Measurements from ENCODE around the gene TRIM59. TPM values are rescaled to one million over a fixed set of nuclear protein-coding genes. Genes with fewer than 3 reads are reported as not detected.
A peak's percentile ranks its signal among the peaks of the same experiment; 100 is the strongest.

TRIM59 gene
- total and polyA plus RNA-seq, 2 donors (not counting 1 experiment from before 2014, with no cell fraction given), result 13.6 to 31.2 TPM

- Histone ChIP-seq H3K4me3 (replicated peaks in 1 of 4; ENCODE audit: control extremely low read depth in 1 of 4, insufficient read depth in 1 of 4, low read depth in 3 of 4, low read length in 4 of 4) (no peak overlapping the region), H3K9me3 (ENCODE audit: control insufficient read depth, insufficient read depth, low read depth, low read length) (no peaks in the 10 kb centered on the region), H2AFZ (ENCODE audit: low read length) (no peak overlapping the region), H4K20me1 (ENCODE audit: control insufficient read depth, extremely low read depth, insufficient read depth, low read length) (no peaks in the 10 kb centered on the region), H3K27ac (ENCODE audit: insufficient read depth, low read length) (no peak overlapping the region), H3K36me3 (ENCODE audit: control insufficient read depth, insufficient read depth, low read length) (no peaks in the 10 kb centered on the region), H3K9ac (ENCODE audit: insufficient read depth, low read length) (no peak overlapping the region), H3K79me2 (ENCODE audit: control insufficient read depth, insufficient read depth, low read length) (no peaks in the 10 kb centered on the region), H3K27me3 (ENCODE audit: control insufficient read depth, insufficient read depth, low read length) (no peaks in the 10 kb centered on the region), H3K4me2 (ENCODE audit: extremely low read depth, insufficient read depth, low read length) (no peak overlapping the region), H3K4me1 (ENCODE audit: control insufficient read depth, extremely low read depth, insufficient read depth, low read length) (peaks cover 19% of the 10 kb centered on the region)
- DNase-seq (ENCODE audit: low read depth in 2 of 2), result peak in 1 of 2 donors; percentile 61
- no peak for TF ChIP-seq CTCF (conservative IDR thresholded peaks at IDR 0.05 in 1 of 2, IDR thresholded peaks at IDR 0.05 in 1 of 2; ENCODE audit: low read depth in 1 of 2, low read length in 2 of 2)
- TF ChIP-seq EZH2 (IDR thresholded peaks at IDR 0.05; ENCODE audit: low read length, missing control alignments), result no peak
These were observed 22.8 kb upstream of the TRIM59 start for GRCh38 chr3:160472344-160472743.

GRCh38 chr3:160471892-160472291 is 22.3 kb upstream of the TRIM59 start:
- peaks cover 19% of the 10 kb centered on the region for H3K4me1 ChIP-seq (ENCODE audit: control insufficient read depth, extremely low read depth, insufficient read depth, low read length)
- H3K9ac ChIP-seq (ENCODE audit: insufficient read depth, low read length), result no peak overlapping the region
- H2AFZ ChIP-seq (ENCODE audit: low read length), result no peak overlapping the region
- no peaks in the 10 kb centered on the region for H3K27me3 ChIP-seq (ENCODE audit: control insufficient read depth, insufficient read depth, low read length)
- no peaks in the 10 kb centered on the region for H3K79me2 ChIP-seq (ENCODE audit: control insufficient read depth, insufficient read depth, low read length)
- no peaks in the 10 kb centered on the region for H4K20me1 ChIP-seq (ENCODE audit: control insufficient read depth, extremely low read depth, insufficient read depth, low read length)
- H3K9me3 ChIP-seq (ENCODE audit: control insufficient read depth, insufficient read depth, low read depth, low read length), result no peaks in the 10 kb centered on the region
- no peaks in the 10 kb centered on the region for H3K36me3 ChIP-seq (ENCODE audit: control insufficient read depth, insufficient read depth, low read length)
- no peak overlapping the region for H3K4me3 ChIP-seq (replicated peaks in 1 of 4; ENCODE audit: control extremely low read depth in 1 of 4, insufficient read depth in 1 of 4, low read depth in 3 of 4, low read length in 4 of 4)
- no peak overlapping the region for H3K27ac ChIP-seq (ENCODE audit: insufficient read depth, low read length)
- DNase-seq (ENCODE audit: low read depth in 2 of 2), result no peak
- H3K4me2 ChIP-seq (ENCODE audit: extremely low read depth, insufficient read depth, low read length), result no peak overlapping the region
- TF ChIP-seq CTCF (conservative IDR thresholded peaks at IDR 0.05 in 1 of 2, IDR thresholded peaks at IDR 0.05 in 1 of 2; ENCODE audit: low read depth in 1 of 2, low read length in 2 of 2) (no peak), EZH2 (IDR thresholded peaks at IDR 0.05; ENCODE audit: low read length, missing control alignments) (no peak)

- Histone ChIP-seq H3K4me3 (replicated peaks in 1 of 4; ENCODE audit: control extremely low read depth in 1 of 4, insufficient read depth in 1 of 4, low read depth in 3 of 4, low read length in 4 of 4) (no peak overlapping the region), H2AFZ (ENCODE audit: low read length) (no peak overlapping the region), H3K4me1 (ENCODE audit: control insufficient read depth, extremely low read depth, insufficient read depth, low read length) (peaks cover 19% of the 10 kb centered on the region), H3K9ac (ENCODE audit: insufficient read depth, low read length) (no peak overlapping the region), H4K20me1 (ENCODE audit: control insufficient read depth, extremely low read depth, insufficient read depth, low read length) (no peaks in the 10 kb centered on the region), H3K4me2 (ENCODE audit: extremely low read depth, insufficient read depth, low read length) (no peak overlapping the region), H3K27me3 (ENCODE audit: control insufficient read depth, insufficient read depth, low read length) (no peaks in the 10 kb centered on the region), H3K9me3 (ENCODE audit: control insufficient read depth, insufficient read depth, low read depth, low read length) (no peaks in the 10 kb centered on the region), H3K27ac (ENCODE audit: insufficient read depth, low read length) (no peak overlapping the region), H3K79me2 (ENCODE audit: control insufficient read depth, insufficient read depth, low read length) (no peaks in the 10 kb centered on the region), H3K36me3 (ENCODE audit: control insufficient read depth, insufficient read depth, low read length) (no peaks in the 10 kb centered on the region)
- no peak for DNase-seq (ENCODE audit: low read depth in 2 of 2)
- TF ChIP-seq CTCF (conservative IDR thresholded peaks at IDR 0.05 in 1 of 2, IDR thresholded peaks at IDR 0.05 in 1 of 2; ENCODE audit: low read depth in 1 of 2, low read length in 2 of 2), result no peak
- no peak for TF ChIP-seq EZH2 (IDR thresholded peaks at IDR 0.05; ENCODE audit: low read length, missing control alignments)
These were observed 20.6 kb upstream of the TRIM59 start for GRCh38 chr3:160470181-160470580.
